AG04449 (cell line): ENCODE measurements around the gene RPGR.

Experiments used
- CTCF ChIA-PET: fragments of 350-600 bp; formaldehyde crosslinking; extraction: SDS; loops from one replicate; lab custom pipeline; 2021; ENCODE audit warnings: antibody characterized with exemption; lab: Yijun Ruan, JAX
- POLR2A ChIA-PET: fragments of 400-600, 350-600 bp; formaldehyde crosslinking; extraction: SDS; loops from one replicate; lab custom pipeline; 2020; ENCODE audit warnings: antibody characterized with exemption, inconsistent platforms; lab: Yijun Ruan, JAX
- DNase-seq: peaks from one replicate; pipeline ENCODE4 v3.0.0-alpha.2; 2010; ENCODE audit warnings: low read depth, low spot score
- H3K4me3 ChIP-seq: 2 replicates; pipeline ENCODE4 v1.5.1; 2011; ENCODE audit warnings: low read depth, mild to moderate bottlenecking, control low read depth, low read length
- TF ChIP-seq, protein P1 (sequence below): IDR thresholded peaks from one replicate; pipeline ENCODE4 v1.5.1; 2011; ENCODE audit warnings: mild to moderate bottlenecking, moderate library complexity, low read length, control low read depth, inconsistent platforms; ENCODE audit not compliant: insufficient read depth; ENCODE audit errors: missing control alignments

Gene RPGR, protein sequence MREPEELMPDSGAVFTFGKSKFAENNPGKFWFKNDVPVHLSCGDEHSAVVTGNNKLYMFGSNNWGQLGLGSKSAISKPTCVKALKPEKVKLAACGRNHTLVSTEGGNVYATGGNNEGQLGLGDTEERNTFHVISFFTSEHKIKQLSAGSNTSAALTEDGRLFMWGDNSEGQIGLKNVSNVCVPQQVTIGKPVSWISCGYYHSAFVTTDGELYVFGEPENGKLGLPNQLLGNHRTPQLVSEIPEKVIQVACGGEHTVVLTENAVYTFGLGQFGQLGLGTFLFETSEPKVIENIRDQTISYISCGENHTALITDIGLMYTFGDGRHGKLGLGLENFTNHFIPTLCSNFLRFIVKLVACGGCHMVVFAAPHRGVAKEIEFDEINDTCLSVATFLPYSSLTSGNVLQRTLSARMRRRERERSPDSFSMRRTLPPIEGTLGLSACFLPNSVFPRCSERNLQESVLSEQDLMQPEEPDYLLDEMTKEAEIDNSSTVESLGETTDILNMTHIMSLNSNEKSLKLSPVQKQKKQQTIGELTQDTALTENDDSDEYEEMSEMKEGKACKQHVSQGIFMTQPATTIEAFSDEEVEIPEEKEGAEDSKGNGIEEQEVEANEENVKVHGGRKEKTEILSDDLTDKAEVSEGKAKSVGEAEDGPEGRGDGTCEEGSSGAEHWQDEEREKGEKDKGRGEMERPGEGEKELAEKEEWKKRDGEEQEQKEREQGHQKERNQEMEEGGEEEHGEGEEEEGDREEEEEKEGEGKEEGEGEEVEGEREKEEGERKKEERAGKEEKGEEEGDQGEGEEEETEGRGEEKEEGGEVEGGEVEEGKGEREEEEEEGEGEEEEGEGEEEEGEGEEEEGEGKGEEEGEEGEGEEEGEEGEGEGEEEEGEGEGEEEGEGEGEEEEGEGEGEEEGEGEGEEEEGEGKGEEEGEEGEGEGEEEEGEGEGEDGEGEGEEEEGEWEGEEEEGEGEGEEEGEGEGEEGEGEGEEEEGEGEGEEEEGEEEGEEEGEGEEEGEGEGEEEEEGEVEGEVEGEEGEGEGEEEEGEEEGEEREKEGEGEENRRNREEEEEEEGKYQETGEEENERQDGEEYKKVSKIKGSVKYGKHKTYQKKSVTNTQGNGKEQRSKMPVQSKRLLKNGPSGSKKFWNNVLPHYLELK

GRCh38 chrX:38327007-38327774 is at the start of gene RPGR:
RPGR (minus strand) TSS chrX:38327509; CDS start chrX:38327367, 142 bp downstream.
- peak within 1 kb of the TSS; percentile 70 for H3K4me3 ChIP-seq
- CTCF ChIA-PET, result interaction anchor here (0.8 to 2.5 kb wide), 28 partner anchors 8 to 582 kb away, joined by 3 to 21 read pairs (median 5); partner anchors contain the start of gene SRPX
- POLR2A ChIA-PET, result interaction anchor here (0.6 to 1.6 kb wide), 3 partner anchors 15 to 223 kb away, joined by 3 to 7 read pairs (median 3); no protein-coding TSS in a partner anchor
- DNase-seq, result no peak
- TF ChIP-seq, protein P1, sequence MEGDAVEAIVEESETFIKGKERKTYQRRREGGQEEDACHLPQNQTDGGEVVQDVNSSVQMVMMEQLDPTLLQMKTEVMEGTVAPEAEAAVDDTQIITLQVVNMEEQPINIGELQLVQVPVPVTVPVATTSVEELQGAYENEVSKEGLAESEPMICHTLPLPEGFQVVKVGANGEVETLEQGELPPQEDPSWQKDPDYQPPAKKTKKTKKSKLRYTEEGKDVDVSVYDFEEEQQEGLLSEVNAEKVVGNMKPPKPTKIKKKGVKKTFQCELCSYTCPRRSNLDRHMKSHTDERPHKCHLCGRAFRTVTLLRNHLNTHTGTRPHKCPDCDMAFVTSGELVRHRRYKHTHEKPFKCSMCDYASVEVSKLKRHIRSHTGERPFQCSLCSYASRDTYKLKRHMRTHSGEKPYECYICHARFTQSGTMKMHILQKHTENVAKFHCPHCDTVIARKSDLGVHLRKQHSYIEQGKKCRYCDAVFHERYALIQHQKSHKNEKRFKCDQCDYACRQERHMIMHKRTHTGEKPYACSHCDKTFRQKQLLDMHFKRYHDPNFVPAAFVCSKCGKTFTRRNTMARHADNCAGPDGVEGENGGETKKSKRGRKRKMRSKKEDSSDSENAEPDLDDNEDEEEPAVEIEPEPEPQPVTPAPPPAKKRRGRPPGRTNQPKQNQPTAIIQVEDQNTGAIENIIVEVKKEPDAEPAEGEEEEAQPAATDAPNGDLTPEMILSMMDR, result peak; percentile 90

DNA sequence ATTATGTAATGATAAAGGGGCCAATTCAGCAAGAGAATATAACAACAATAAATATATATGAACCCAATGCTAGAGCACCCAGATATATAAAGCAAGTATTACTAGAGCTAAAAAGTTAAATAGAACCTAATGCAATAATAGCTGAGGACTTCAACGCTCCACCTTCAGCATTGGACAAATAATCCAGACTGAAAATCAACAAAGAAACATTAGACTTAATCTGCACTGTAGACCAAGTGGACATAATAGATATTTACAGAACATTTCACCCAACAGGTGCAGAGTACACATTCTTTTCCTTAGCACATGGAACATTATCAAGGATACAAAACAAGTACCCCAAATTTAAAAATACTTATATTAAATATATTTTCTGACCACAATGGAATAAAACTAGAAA is 49.4 kb upstream of the RPGR start:
- ChIA-PET POLR2A (no interaction called here), CTCF (interaction anchor here (0.7 to 1.4 kb wide), 2 partner anchors 12 to 50 kb away, joined by 3 to 4 read pairs; partner anchors contain the start of gene RPGR)

GRCh38 chrX:38375891-38376290 is 48.6 kb upstream of the RPGR start:
- TF ChIP-seq, protein P1, result peak; percentile 15
- no peak overlapping the region for H3K4me3 ChIP-seq
- DNase-seq, result no peak
- CTCF ChIA-PET, result interaction anchor here (0.5 to 1.4 kb wide), 3 partner anchors 11 to 193 kb away, joined by 3 to 4 read pairs (median 3); partner anchors contain the start of gene RPGR
- POLR2A ChIA-PET, result no interaction called here

More for the DNA sequence above, 49.4 kb upstream of the RPGR start:
- TF ChIP-seq, protein P1, result no peak
- H3K4me3 ChIP-seq, result no peak overlapping the region
- DNase-seq, result no peak

DNA sequence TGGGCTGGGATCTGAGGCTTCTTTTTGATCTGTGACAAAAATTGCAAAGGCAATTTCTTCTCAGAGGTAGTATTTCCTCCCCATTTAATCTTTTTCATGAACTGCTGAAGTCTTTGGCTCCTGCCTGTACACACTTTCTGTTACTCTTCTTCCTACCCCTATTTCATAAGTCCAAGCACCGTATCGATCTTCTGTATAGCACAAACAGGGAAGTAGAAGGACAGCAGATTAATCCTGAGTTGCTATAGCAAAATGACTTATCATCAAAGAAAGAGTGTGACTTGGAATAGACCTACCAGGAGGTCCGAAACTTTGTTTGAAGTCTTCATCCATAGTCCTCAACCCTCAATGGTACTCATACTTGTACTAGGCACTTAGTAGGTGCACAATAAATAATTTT is 47.1 kb upstream of the RPGR start:
- no peak overlapping the region for H3K4me3 ChIP-seq
- no peak for DNase-seq
- ChIA-PET CTCF (no interaction called here), POLR2A (no interaction called here)
- TF ChIP-seq, protein P1, result no peak

DNA sequence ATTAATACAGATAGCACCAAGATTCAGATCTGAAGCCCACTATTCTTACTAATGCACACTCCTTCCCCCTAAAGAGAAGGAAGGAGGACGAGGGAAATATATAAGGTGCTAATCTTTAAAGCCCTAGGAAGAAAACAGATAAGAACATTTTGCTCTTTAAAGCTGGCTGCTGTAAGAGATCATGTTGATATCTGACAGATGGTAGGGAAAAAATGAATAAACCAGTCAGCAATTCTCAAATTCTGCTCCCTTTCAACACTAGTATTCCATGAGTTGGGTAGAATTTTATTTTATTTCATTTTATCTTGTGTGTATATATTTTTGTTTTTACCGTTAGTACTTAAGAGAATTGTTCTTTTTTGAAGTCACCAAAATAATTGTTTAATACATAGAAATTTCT is 44.3 kb upstream of the RPGR start:
- no peak for DNase-seq
- no peak overlapping the region for H3K4me3 ChIP-seq
- POLR2A ChIA-PET, result no interaction called here
- CTCF ChIA-PET, result no interaction called here
- TF ChIP-seq, protein P1, result no peak
